GM20000 (cell line): Measurements from ENCODE around the gene REXO1.

Source experiments
- DNase-seq: peaks from one replicate; pipeline ENCODE4 v3.0.0; 2012; ENCODE audit warnings: low spot score
- TF ChIP-seq, protein P1 (sequence below): IDR thresholded peaks from 2 replicates; pipeline ENCODE4 v1.5.1; 2012; ENCODE audit warnings: mild to moderate bottlenecking, control low read depth; ENCODE audit errors: extremely low read depth, missing control alignments

REXO1 gene

DNA sequence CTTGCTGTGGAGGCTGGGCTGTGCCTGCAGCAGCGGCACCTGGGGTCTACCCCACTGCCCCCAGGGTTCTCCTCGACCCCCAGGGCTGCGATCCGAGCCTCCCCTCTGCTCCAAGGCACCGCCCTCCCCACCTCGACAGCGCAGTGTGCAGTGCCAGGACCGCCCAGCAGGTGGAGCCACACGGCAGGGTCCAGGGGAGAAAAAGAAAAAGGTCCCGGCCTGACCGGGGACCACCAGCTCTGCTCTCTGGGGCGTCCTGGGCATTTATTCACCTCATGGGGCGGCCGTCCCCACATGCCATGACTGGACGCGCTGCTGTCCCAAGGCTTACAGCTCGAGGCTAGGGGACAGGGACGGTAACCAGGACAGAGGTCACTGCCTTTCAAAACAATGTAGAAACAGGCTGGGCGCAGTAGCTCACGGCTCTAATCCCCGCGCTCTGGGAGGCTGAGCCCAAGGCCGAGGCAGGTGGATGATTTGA is 10.6 kb downstream of the REXO1 start:
- TF ChIP-seq, protein P1, sequence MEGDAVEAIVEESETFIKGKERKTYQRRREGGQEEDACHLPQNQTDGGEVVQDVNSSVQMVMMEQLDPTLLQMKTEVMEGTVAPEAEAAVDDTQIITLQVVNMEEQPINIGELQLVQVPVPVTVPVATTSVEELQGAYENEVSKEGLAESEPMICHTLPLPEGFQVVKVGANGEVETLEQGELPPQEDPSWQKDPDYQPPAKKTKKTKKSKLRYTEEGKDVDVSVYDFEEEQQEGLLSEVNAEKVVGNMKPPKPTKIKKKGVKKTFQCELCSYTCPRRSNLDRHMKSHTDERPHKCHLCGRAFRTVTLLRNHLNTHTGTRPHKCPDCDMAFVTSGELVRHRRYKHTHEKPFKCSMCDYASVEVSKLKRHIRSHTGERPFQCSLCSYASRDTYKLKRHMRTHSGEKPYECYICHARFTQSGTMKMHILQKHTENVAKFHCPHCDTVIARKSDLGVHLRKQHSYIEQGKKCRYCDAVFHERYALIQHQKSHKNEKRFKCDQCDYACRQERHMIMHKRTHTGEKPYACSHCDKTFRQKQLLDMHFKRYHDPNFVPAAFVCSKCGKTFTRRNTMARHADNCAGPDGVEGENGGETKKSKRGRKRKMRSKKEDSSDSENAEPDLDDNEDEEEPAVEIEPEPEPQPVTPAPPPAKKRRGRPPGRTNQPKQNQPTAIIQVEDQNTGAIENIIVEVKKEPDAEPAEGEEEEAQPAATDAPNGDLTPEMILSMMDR: peak; percentile 97
- peak; percentile 88 for DNase-seq

DNA sequence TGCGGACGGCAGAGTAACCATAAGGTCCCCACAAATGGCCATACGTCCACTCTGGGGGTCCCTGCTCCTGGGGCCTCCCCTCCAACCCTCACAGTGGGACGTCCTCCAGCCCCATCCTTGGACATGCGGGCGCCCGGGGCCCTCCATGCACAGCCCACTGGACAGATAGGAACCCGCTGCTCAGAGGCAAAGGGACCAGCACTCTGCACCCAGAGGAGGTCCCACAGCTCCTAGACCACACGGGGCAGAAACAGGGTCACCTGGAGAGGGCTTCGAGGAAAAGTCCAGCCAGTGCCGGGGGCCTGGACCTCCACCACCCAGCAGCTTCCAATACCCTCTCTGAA is 11.1 kb downstream of the REXO1 start:
- no peak for DNase-seq
- TF ChIP-seq, protein P1: no peak

DNA sequence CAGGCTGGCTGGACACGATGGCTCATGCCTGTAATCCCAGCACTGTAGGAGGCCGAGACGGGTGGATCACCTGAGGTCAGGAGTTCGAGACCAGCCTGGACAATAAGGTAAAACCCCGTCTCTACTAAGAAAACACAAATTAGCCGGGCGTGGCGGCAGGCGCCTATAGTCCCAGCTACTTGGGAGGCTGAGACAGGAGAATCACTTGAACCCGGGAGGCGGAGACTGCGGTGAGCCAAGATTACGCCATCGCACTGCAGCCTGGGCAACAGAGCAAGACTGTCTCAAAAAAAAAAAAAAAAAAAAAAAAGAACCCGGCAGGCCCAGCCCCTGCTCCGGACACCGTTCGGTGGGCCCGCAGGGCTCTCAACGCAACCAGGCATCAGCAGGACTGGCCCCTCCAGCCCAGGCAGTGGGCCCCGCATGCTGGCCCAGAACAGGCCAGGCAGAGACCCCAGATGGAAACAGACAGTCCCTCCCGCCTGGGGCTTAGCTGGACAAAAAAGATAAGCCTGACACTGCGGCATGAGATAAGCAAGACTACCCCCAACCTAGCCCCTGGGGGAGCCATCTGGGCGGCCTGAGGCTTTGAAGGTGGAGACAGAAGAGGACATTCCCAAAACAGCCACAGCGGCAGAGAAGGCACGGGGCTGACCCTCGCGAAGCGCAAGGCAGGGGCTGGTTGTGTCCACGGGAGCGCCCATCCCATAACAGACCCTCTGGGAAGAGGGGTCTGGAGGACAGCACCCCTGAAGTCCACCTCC is 11.6 kb downstream of the REXO1 start:
- TF ChIP-seq, protein P1: no peak
- DNase-seq: no peak

DNA sequence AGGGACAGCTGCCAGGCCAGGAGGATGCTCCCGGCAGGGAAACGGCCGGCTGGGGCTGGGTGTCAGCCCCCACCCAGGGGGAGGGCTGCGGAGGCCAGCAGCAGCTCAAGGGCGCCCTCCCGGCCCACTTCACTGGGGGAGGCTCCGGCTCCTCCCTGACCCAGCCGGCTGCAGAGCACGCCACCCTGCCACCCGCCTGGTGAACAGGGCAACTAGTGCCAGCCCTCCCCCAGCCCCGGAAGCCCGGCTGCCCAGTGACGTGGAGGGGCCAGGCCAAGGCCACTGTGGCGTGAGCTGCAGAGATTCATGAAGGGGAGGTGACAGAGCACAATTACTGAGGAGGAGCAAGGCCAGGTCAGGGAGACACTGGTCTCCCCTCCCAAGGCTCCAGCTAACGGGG is 14.7 kb downstream of the REXO1 start:
- TF ChIP-seq, protein P1: no peak
- no peak for DNase-seq

DNA sequence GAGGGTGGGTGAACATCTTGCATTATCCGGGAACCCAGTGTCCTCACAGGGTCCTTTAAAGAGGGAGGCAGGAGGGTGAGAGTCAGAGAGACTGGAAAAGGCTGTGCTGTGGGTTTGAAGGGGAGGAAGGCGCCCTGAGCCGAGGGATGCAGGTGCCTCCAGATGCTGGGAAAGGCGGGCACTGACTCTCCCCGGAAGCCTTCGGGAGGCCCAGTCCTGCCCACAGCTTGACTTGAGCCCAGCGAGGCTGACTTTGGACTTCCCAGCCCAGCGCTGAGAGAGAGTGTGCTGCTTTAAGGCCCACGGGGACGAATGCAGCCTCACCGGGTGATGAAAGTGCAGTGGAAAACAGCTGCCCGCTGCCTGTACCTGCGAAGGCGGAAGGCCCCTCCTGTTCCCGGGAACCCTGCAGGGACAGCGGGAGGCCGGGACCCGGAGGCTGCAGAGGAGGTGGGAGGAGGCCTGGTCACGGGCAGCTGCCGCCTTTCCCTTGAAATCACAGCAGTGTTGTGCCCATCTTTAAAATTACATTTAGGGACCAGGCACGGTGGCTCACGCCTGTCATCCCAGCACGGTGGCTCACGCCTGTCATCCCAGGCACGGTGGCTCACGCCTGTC is 16.1 kb downstream of the REXO1 start:
- TF ChIP-seq, protein P1: no peak
- no peak for DNase-seq

DNA sequence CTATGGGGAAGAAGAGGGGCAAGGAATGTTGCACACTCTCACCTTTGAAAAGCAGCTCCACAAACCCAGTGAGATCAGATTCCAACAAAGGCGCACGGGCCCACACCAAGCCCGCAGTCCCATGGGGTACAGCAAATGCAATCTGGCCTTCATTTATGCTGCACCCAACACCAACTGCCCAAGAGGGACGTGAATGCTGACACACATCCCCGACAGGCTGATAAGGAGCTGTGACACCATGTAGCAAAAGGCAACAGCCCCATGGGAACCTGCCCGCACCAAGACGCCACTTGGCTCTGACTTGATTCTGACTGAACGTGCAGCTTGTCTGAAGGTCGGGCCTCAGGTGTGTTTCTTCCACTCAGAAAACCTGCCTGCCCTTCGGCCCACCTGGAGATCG is 17.3 kb downstream of the REXO1 start:
- DNase-seq: no peak
- TF ChIP-seq, protein P1: no peak

DNA sequence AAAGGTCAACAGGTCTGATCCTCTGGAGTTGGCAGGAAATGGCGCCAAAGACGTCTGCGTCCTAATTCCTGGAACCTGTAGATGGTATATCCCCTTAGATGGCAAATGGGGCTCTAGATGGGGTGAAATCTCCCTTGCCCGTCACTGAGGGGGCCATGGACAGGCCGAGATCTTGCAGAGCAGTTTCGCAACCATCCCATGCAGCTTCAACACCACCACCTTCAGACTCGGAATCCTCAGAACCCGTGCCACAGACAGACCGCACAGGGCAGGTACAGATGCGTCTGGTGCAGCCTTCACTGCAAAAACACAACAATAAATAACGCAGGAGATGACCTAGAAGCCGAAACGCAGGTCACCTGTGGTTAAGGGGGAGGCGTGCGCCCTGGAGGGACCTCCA is 17.7 kb downstream of the REXO1 start:
- no peak for DNase-seq

More for the DNA sequence above, 17.7 kb downstream of the REXO1 start:
- TF ChIP-seq, protein P1: no peak
